GM21528 (cell line): ENCODE measurements around the gene PTPRM.

Experiments used
- ATAC-seq: cut with Tn5 transposase; IDR thresholded peaks from one replicate; pipeline ENCODE4 v1.9.1; 2021; ENCODE audit warnings: mild to moderate bottlenecking, moderate library complexity; ENCODE audit not compliant: unreplicated experiment, low FRiP score

PTPRM gene

GRCh38 chr18:8326763-8327394 lies 759.8 kb downstream of the PTPRM start:
- no peak for ATAC-seq

GRCh38 chr18:8328126-8328525 lies 761.0 kb downstream of the PTPRM start:
- ATAC-seq = no peak

- ATAC-seq = no peak
Measured at GRCh38 chr18:8329186-8329771, 762.2 kb downstream of the PTPRM start.

- ATAC-seq = no peak
Measured at GRCh38 chr18:8330575-8330974, 763.5 kb downstream of the PTPRM start.

- no peak for ATAC-seq
Measured at GRCh38 chr18:8332286-8332685, 765.2 kb downstream of the PTPRM start.

- no peak for ATAC-seq
Measured at GRCh38 chr18:8333961-8334360, 766.8 kb downstream of the PTPRM start.

- ATAC-seq = no peak
Measured at GRCh38 chr18:8337211-8337610, 770.1 kb downstream of the PTPRM start.

- no peak for ATAC-seq
Measured at GRCh38 chr18:8339210-8339609, 772.1 kb downstream of the PTPRM start.

- no peak for ATAC-seq
Measured at GRCh38 chr18:8339952-8340351, 772.8 kb downstream of the PTPRM start.

- no peak for ATAC-seq
Measured at GRCh38 chr18:8341481-8342230, 774.5 kb downstream of the PTPRM start.

GRCh38 chr18:8348051-8348720 lies 781.1 kb downstream of the PTPRM start:
- no peak for ATAC-seq

GRCh38 chr18:8349608-8350323 lies 782.6 kb downstream of the PTPRM start:
- ATAC-seq = no peak

GRCh38 chr18:8350628-8351027 lies 783.5 kb downstream of the PTPRM start:
- no peak for ATAC-seq

- ATAC-seq = no peak
Measured at GRCh38 chr18:8351161-8351560, 784.0 kb downstream of the PTPRM start.

- no peak for ATAC-seq
Measured at GRCh38 chr18:8354304-8354703, 787.2 kb downstream of the PTPRM start.

GRCh38 chr18:8356001-8356400 lies 788.9 kb downstream of the PTPRM start:
- no peak for ATAC-seq

- ATAC-seq = no peak
Measured at GRCh38 chr18:8357320-8357719, 790.2 kb downstream of the PTPRM start.

GRCh38 chr18:8358033-8358765 lies 791.1 kb downstream of the PTPRM start:
- ATAC-seq = no peak

- no peak for ATAC-seq
Measured at GRCh38 chr18:8359076-8359475, 792.0 kb downstream of the PTPRM start.

GRCh38 chr18:8359481-8359880 lies 792.4 kb downstream of the PTPRM start:
- no peak for ATAC-seq
